Fibroblast of lung (primary cell): ENCODE results near the gene KSR2.

Experiments
- EZH2 ChIP-seq: IDR thresholded peaks from 2 replicates; pipeline ENCODE4 v1.5.1; 2012; ENCODE audit warnings: low read length, control low read depth, mild to moderate bottlenecking; ENCODE audit errors: missing control alignments
- TF ChIP-seq, protein P1 (sequence below), 2 donors: IDR thresholded peaks in 1 of 2; conservative IDR thresholded peaks in 1 of 2; 1 replicate in 1 of 2; 2 replicates in 1 of 2; pipeline ENCODE4 v1.5.1; 2011 to 2012; ENCODE audit warnings: low read length in 2 of 2, control low read depth in 1 of 2, inconsistent platforms in 1 of 2, low read depth in 1 of 2, mild to moderate bottlenecking in 1 of 2

DNA sequence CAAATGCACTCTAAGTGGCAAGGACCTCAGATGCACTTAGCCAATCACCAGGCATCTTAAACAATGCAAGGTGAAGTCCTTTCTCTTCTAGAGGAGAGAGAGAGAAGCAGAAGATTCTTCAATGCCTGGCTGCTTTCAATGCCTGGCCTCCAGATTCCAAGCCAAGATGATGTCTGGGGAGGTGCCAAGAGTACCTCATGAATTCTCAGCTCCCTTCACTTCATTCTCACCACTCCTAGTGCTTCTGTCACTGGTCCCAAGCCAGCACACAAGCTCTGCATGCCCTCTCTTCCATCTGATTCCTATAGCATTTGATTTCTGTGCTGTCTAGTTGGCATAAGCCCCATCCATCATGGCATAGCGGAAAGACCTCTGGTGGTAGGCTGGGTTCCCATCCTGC lies 225.0 kb downstream of the KSR2 start:
- TF ChIP-seq, protein P1, sequence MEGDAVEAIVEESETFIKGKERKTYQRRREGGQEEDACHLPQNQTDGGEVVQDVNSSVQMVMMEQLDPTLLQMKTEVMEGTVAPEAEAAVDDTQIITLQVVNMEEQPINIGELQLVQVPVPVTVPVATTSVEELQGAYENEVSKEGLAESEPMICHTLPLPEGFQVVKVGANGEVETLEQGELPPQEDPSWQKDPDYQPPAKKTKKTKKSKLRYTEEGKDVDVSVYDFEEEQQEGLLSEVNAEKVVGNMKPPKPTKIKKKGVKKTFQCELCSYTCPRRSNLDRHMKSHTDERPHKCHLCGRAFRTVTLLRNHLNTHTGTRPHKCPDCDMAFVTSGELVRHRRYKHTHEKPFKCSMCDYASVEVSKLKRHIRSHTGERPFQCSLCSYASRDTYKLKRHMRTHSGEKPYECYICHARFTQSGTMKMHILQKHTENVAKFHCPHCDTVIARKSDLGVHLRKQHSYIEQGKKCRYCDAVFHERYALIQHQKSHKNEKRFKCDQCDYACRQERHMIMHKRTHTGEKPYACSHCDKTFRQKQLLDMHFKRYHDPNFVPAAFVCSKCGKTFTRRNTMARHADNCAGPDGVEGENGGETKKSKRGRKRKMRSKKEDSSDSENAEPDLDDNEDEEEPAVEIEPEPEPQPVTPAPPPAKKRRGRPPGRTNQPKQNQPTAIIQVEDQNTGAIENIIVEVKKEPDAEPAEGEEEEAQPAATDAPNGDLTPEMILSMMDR (conservative IDR thresholded peaks at IDR 0.05 in 1 of 2, IDR thresholded peaks at IDR 0.05 in 1 of 2; ENCODE audit: low read depth in 1 of 2, low read length in 2 of 2): no peak
- TF ChIP-seq EZH2: no peak
